Trophoblast cell (in vitro differentiated cells and primary cell): ENCODE data around the gene PXDN.

Experiments used
- DNase-seq, 2 donors: peaks; one replicate each; pipeline ENCODE4 v3.0.0-alpha.2; 2016
- H2AFZ ChIP-seq: 2 replicates; pipeline ENCODE4 v1.6.1; 2013; ENCODE audit warnings: low read length, moderate library complexity, mild to moderate bottlenecking; ENCODE audit not compliant: insufficient read depth, poor library complexity
- H2AK5ac ChIP-seq: 2 replicates; pipeline ENCODE4 v1.6.1; 2013; ENCODE audit warnings: mild to moderate bottlenecking, low read length
- H2BK120ac ChIP-seq: 2 replicates; pipeline ENCODE4 v1.6.1; 2013; ENCODE audit warnings: low read length, mild to moderate bottlenecking, moderate library complexity; ENCODE audit not compliant: insufficient read depth, poor library complexity
- H2BK12ac ChIP-seq: 2 replicates; pipeline ENCODE4 v1.6.1; 2013; ENCODE audit warnings: mild to moderate bottlenecking, low read length, moderate library complexity
- H2BK5ac ChIP-seq: 2 replicates; pipeline ENCODE4 v1.6.1; 2013; ENCODE audit warnings: low read length, low read depth, moderate library complexity, mild to moderate bottlenecking; ENCODE audit not compliant: poor library complexity
- H3K14ac ChIP-seq: 2 replicates; pipeline ENCODE4 v1.6.1; 2013; ENCODE audit warnings: mild to moderate bottlenecking, low read length
- H3K18ac ChIP-seq: 2 replicates; pipeline ENCODE4 v1.6.1; 2013; ENCODE audit warnings: mild to moderate bottlenecking, low read length
- H3K23ac ChIP-seq: 2 replicates; pipeline ENCODE4 v1.6.1; 2013; ENCODE audit warnings: low read length
- H3K27ac ChIP-seq: 2 replicates; pipeline ENCODE4 v1.5.1; 2013; ENCODE audit warnings: low read depth, mild to moderate bottlenecking, inconsistent platforms, low read length, moderate library complexity
- H3K27me3 ChIP-seq: 2 replicates; pipeline ENCODE4 v1.6.1; 2013; ENCODE audit warnings: inconsistent platforms, mild to moderate bottlenecking, low read length, moderate library complexity; ENCODE audit not compliant: insufficient read depth
- H3K36me3 ChIP-seq, 2 experiments: 1 replicate in 1 of 2; 2 replicates in 1 of 2; pipeline ENCODE4 v1.6.1; 2013; ENCODE audit warnings: low read length in 2 of 2, mild to moderate bottlenecking in 2 of 2, moderate library complexity in 1 of 2; ENCODE audit not compliant: insufficient read depth in 2 of 2, control insufficient read depth in 1 of 2
- H3K4ac ChIP-seq: 2 replicates; pipeline ENCODE4 v1.6.1; 2013; ENCODE audit warnings: low read depth, mild to moderate bottlenecking, low read length, moderate library complexity
- H3K4me1 ChIP-seq, 2 experiments: 1 replicate in 1 of 2; 2 replicates in 1 of 2; pipeline ENCODE4 v1.6.1; 2013; ENCODE audit warnings: low read length in 2 of 2, mild to moderate bottlenecking in 2 of 2, moderate library complexity in 1 of 2; ENCODE audit not compliant: insufficient read depth in 2 of 2, control insufficient read depth in 1 of 2
- H3K4me2 ChIP-seq: 2 replicates; pipeline ENCODE4 v1.6.1; 2013; ENCODE audit warnings: inconsistent platforms, mild to moderate bottlenecking, low read length, moderate library complexity
- H3K4me3 ChIP-seq: 2 replicates; pipeline ENCODE4 v1.5.1; 2013; ENCODE audit warnings: mild to moderate bottlenecking, low read depth, low read length, inconsistent platforms
- H3K79me1 ChIP-seq: one replicate; pipeline ENCODE4 v1.6.1; 2013; ENCODE audit warnings: low read length
- H3K79me2 ChIP-seq: 2 replicates; pipeline ENCODE4 v1.6.1; 2013; ENCODE audit warnings: low read length, mild to moderate bottlenecking; ENCODE audit not compliant: control insufficient read depth, insufficient read depth, poor library complexity
- H3K9ac ChIP-seq: 2 replicates; pipeline ENCODE4 v1.6.1; 2013; ENCODE audit warnings: mild to moderate bottlenecking, low read length
- H3K9me3 ChIP-seq: 2 replicates; pipeline ENCODE4 v1.6.1; 2013; ENCODE audit warnings: low read depth, mild to moderate bottlenecking, control low read depth, inconsistent platforms, low read length; ENCODE audit not compliant: insufficient read depth
- H4K12ac ChIP-seq: 2 replicates; pipeline ENCODE4 v1.6.1; 2013; ENCODE audit warnings: low read depth, mild to moderate bottlenecking, low read length, moderate library complexity
- H4K8ac ChIP-seq: 2 replicates; pipeline ENCODE4 v1.6.1; 2013; ENCODE audit warnings: low read depth, mild to moderate bottlenecking, low read length, moderate library complexity
- H4K91ac ChIP-seq: one replicate; pipeline ENCODE4 v1.6.1; 2013; ENCODE audit warnings: low read depth, mild to moderate bottlenecking, low read length, moderate library complexity
- WGBS: extraction: QIAGEN DNeasy Blood & Tissue Kit; methylation state at CpG from one replicate; pipeline ENCODE4 v1.1.7; 2013; ENCODE audit warnings: missing lambda C conversion rate; ENCODE audit not compliant: insufficient read length, insufficient coverage; ENCODE audit errors: extremely low coverage; 5-methylcytosine and 5-hydroxymethylcytosine counted together

PXDN gene

DNA sequence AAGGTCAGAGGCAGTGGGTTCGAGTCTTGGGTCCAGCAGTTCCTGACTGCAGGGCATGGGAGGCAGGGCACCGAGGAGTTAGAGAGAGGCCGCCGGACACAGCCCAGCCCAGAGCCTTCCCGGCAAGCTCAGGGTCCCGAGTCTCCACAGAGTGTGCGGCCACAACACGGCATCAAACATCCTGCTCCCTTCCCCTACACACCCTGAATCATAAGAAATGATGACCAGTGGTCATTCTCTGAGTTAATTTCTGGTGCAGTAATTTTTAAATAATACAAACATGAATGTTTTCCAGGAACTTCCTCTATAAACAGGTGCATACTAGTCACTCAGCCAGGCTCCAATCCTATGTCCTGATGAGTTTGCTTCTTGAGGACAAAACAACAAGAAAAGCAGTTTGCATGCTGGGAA is 118.0 kb downstream of the PXDN start:
- H3K4ac ChIP-seq, result no peak overlapping the region
- no peak overlapping the region for H2AFZ ChIP-seq
- H3K9me3 ChIP-seq, result peaks cover 5% of the 10 kb centered on the region
- H2BK120ac ChIP-seq, result peak overlapping the region; percentile 83
- WGBS, result no CpG with 5 or more reads among the region's 8 CpGs
- no peaks in the 10 kb centered on the region for H3K79me2 ChIP-seq
- H2BK5ac ChIP-seq, result peak overlapping the region; percentile 55
- H3K79me1 ChIP-seq, result peaks cover 5% of the 10 kb centered on the region
- peaks cover 8 to 13% of the 10 kb centered on the region in 2 experiments for H3K4me1 ChIP-seq
- peak overlapping the region; percentile 68 for H2AK5ac ChIP-seq
- peak overlapping the region; percentile 81 for H4K8ac ChIP-seq
- peak overlapping the region; percentile 79 for H4K91ac ChIP-seq
- peaks cover 3 to 4% of the 10 kb centered on the region in 2 experiments for H3K36me3 ChIP-seq
- no peak overlapping the region for H4K12ac ChIP-seq
- DNase-seq, result no peak
- H3K18ac ChIP-seq, result peak overlapping the region; percentile 61
- H3K27ac ChIP-seq, result peak overlapping the region; percentile 43
- H3K4me3 ChIP-seq, result no peak overlapping the region
- no peak overlapping the region for H3K9ac ChIP-seq
- H3K23ac ChIP-seq, result no peak overlapping the region
- peak overlapping the region; percentile 80 for H3K14ac ChIP-seq
- H2BK12ac ChIP-seq, result peak overlapping the region; percentile 91
- H3K4me2 ChIP-seq, result no peak overlapping the region
- no peaks in the 10 kb centered on the region for H3K27me3 ChIP-seq

DNA sequence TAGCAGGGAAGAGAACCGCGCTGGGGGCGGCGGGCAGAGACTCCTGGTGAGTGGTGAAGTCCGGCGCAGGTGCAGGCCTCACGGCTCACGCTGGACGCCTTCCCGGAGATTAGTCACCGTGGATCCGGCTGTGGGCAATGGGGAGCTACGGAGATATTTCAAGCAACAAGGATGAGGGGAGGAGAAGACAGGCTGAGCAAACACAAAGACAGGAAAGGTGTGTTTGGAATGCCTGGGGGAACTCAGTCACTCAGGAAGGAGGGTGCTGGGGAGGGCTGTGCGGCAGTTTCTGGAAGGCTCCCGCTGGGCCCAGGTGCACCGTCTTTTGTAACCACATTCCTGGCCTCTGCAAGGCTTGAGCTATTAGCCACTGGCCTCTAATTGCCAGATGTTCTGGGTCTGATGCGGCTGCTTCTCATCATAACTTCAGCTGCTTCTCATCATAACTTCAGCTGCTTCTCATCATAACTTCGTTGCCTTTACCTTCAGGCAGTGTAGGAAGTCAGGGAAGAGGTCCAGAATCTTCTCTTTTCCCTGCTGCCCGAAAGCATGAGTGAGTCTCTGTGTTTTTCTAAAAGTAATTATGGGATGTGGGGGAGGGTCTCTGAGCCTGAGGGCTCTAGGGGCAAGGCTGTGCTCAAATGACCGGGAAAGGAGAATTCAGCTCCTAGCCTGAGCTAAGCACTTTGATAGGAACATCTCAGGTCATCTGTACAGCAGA is 118.9 kb downstream of the PXDN start:
- Histone ChIP-seq H3K79me2 (no peaks in the 10 kb centered on the region), H3K23ac (no peak overlapping the region), H2BK12ac (peak overlapping the region; percentile 74), H3K9me3 (peaks cover 8% of the 10 kb centered on the region), H3K36me3 (peaks cover 3 to 4% of the 10 kb centered on the region in 2 experiments), H3K4me2 (peak overlapping the region; percentile 42), H4K8ac (peak overlapping the region; percentile 68), H3K14ac (peak overlapping the region; percentile 43), H4K12ac (no peak overlapping the region), H3K4ac (no peak overlapping the region), H3K27ac (peak overlapping the region; percentile 67), H3K4me3 (no peak overlapping the region), H2BK120ac (no peak overlapping the region), H3K18ac (peak overlapping the region; percentile 43), H3K9ac (no peak overlapping the region), H4K91ac (peak overlapping the region; percentile 42), H2AFZ (no peak overlapping the region), H3K79me1 (peaks cover 5% of the 10 kb centered on the region), H3K27me3 (no peaks in the 10 kb centered on the region), H2BK5ac (peak overlapping the region; percentile 54), H2AK5ac (peak overlapping the region; percentile 67), H3K4me1 (peaks cover 7 to 11% of the 10 kb centered on the region in 2 experiments)
- DNase-seq, result peak; percentile 89 to 91
- no CpG with 5 or more reads among the region's 20 CpGs for WGBS

DNA sequence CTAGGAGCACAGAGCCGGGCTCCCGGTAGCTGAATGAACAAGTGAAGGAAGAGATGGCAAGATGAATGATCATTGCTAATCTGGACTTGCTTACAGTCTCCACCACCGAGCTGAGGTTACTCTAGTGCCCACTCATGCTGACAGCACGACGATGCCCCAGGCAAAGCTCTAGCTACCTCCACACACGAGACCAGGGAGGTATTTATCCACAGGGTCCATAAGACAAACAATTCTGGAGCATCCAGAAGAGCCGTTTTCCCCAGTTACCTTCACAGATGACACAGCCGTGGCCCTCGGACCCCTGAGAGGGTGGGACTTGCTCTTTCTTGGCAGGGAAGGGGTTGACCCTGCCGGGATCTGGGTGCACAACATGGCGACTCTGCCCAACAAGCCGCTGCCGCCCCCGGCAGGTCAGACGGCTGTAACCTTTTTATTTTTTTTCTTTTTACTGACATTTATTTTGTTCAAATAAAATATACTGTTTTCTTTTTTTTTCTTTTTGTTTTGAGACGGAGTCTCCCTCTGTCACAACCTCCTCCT is 120.3 kb downstream of the PXDN start:
- Histone ChIP-seq H2BK5ac (no peak overlapping the region), H3K4me1 (peaks cover 7 to 11% of the 10 kb centered on the region in 2 experiments)
- DNase-seq, result no peak

DNA sequence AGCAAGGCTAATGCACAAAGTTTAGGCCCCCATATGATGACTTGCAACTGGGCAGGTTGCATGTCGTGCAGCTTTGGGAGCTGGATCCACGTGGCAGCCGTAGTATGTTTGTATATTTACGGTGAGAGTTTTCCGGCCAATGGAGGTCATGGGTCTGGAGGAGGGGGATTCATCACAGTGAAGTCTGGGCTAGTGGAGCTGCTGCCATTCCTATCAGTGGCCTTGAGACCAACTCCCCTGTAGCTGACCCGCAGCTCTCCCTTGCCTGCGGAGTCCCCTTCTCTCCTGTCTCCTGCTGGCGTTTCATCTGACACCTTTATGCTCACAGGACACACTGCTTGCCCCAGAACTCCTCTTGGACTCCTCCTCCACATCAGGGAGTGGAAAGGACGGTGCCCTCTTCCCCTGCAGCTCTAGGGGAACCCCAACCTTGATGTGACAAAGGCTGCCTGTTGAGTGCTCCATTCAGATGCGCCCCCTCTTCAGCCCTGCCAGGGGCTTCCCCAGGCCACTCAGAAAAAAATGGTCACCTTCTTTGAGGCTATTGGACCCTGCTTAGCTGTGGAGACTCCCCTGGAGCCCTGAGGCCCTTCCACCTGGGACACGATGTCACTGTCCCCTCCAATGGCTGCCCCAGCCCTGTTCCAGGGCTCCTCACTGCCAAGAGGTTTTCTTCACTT is 121.7 kb downstream of the PXDN start:
- DNase-seq, result no peak
- no peaks in the 10 kb centered on the region for H3K36me3 ChIP-seq
- WGBS, result no CpG with 5 or more reads among the region's 11 CpGs
- peaks cover 15% of the 10 kb centered on the region for H3K9me3 ChIP-seq
- no peak overlapping the region for H2BK120ac ChIP-seq
- H2BK5ac ChIP-seq, result no peak overlapping the region
- H3K4me2 ChIP-seq, result no peak overlapping the region
- H2BK12ac ChIP-seq, result peak overlapping the region; percentile 30
- peaks cover 12 to 18% of the 10 kb centered on the region in 2 experiments for H3K4me1 ChIP-seq
- no peak overlapping the region for H3K23ac ChIP-seq
- no peak overlapping the region for H4K12ac ChIP-seq
- H3K27me3 ChIP-seq, result no peaks in the 10 kb centered on the region
- no peak overlapping the region for H2AFZ ChIP-seq
- no peak overlapping the region for H3K14ac ChIP-seq
- H3K4ac ChIP-seq, result no peak overlapping the region
- H3K79me2 ChIP-seq, result no peaks in the 10 kb centered on the region
- H4K91ac ChIP-seq, result no peak overlapping the region
- no peak overlapping the region for H2AK5ac ChIP-seq
- no peak overlapping the region for H3K9ac ChIP-seq
- H3K4me3 ChIP-seq, result no peak overlapping the region
- H3K18ac ChIP-seq, result no peak overlapping the region
- H3K79me1 ChIP-seq, result peaks cover 5% of the 10 kb centered on the region
- H3K27ac ChIP-seq, result no peak overlapping the region
- H4K8ac ChIP-seq, result no peak overlapping the region

More for the DNA sequence above, 120.3 kb downstream of the PXDN start:
- Histone ChIP-seq H2AK5ac (peak overlapping the region; percentile 93), H3K9me3 (peaks cover 12% of the 10 kb centered on the region), H2BK12ac (peak overlapping the region; percentile 77), H3K18ac (no peak overlapping the region), H3K36me3 (no peaks in the 10 kb centered on the region), H2BK120ac (no peak overlapping the region), H3K9ac (no peak overlapping the region), H3K4me3 (no peak overlapping the region), H4K12ac (no peak overlapping the region), H3K4me2 (no peak overlapping the region), H3K14ac (no peak overlapping the region), H4K8ac (no peak overlapping the region), H3K27me3 (no peaks in the 10 kb centered on the region), H2AFZ (no peak overlapping the region), H3K27ac (no peak overlapping the region), H3K23ac (no peak overlapping the region), H3K79me2 (no peaks in the 10 kb centered on the region), H3K4ac (no peak overlapping the region), H4K91ac (no peak overlapping the region), H3K79me1 (peaks cover 5% of the 10 kb centered on the region)
- WGBS, result no CpG with 5 or more reads among the region's 16 CpGs
